Activated CD4-positive, alpha-beta T cell treated with anti-CD3 and anti-CD28 coated beads for 4 hours (primary cell): ENCODE results near the gene SMIM1.
"Not testable (repeated sequence)": the region's sequence is repeated elsewhere in the genome, so short reads cannot be mapped to it uniquely, and the experiment has no call there.

Experiments used
- DNase-seq, 2 donors: peaks; one replicate each; pipeline ENCODE4 v3.0.0-alpha.2; 2020

The SMIM1 gene

DNA sequence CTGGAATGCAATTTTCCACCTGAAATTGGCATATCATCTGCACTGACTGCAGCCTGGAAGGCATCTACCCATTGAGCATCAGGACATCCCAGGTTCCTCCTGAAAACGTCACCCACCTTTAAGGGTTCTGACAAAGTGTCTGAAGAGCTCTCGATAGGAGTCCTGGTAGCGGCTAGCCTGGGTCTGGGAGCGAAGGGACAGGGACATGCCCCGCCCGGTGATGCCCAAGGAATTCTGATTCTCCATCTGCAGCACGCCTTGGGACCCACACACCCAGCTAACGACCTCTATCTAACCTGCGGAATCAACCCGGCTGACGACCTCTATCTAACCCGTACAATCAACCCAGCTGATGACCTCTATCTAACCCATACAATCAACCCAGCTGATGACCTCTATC lies 33.6 kb upstream of the SMIM1 start:
- no peak for DNase-seq

DNA sequence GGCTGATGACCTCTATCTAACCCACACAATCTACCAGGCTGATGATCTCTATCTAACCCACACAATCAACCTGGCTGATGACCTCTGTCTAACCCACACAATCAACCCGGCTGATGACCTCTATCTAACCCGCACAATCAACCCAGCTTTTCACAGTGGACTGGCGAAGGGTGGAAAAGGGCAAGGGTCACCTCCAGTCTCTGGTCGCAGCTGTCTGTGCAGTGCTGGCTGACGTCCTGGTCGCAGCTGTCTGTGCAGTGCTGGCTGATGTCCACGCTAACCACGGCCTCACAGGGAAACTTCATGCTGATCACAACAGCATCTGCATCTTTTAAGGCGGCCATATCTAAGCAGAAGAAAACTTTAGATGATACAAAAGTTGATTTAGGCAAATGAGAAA lies 32.5 kb upstream of the SMIM1 start:
- no peak for DNase-seq

DNA sequence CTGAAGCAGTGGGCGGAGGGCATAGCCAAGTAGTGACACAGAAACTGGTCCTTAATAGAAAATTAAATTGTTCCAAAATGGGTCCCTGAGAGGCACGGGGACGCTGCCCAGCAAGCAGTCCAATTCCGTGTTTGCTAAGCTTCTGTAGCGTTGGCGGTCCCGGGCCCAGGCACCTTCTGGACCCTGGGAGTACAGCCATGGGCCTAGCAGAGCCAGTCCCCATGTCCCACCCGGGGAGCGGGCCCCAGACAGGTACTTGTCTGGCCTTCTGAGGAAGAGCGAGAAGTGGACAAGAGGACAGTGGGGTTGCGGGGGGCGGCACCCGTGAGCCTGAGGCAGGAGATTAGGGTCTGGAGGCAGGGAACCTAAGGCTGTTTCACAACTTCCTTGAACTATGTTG lies 31.8 kb upstream of the SMIM1 start:
- no peak for DNase-seq

DNA sequence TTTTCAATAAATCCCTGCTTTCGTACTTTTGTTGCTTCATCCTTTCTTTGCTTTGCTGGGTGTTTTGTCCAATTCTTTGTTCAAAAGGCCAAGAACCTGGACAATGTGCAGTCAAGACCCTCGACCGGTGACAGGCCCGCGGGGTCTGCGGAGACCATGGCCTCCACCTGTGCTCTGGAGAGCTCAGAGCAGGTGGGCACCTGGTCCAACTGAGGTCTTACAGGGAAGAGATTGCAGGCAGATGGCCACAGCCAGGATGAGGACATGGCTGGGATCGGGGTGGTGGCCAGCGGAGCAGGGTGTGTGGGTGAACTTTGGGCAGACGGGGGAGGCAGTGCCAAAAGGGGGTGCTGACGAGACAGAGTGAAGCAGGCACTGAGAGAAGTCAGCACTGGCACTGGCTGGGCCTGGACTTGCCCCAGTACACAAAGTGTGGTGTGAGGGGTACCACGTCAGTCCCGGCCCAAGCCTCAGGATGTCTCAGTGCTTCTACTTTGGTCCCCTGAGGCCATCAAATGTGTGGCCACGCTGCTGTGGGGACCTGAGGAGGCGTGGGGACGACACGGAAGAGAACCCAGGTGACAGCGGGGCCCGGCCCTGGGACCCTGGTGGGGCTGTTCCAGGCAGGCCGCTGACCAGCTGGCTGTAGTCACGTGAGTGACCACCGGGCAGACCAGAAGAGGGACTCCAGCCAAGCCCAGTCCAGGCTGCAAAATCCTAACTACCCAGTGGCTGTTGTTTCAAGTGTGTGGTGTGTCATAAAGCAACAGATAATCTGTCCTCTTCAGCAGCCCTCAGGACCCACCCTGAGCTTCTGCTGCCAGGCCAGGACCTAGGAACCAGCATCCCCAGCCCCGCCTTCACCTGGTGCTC lies 30.7 kb upstream of the SMIM1 start:
- DNase-seq: no peak

DNA sequence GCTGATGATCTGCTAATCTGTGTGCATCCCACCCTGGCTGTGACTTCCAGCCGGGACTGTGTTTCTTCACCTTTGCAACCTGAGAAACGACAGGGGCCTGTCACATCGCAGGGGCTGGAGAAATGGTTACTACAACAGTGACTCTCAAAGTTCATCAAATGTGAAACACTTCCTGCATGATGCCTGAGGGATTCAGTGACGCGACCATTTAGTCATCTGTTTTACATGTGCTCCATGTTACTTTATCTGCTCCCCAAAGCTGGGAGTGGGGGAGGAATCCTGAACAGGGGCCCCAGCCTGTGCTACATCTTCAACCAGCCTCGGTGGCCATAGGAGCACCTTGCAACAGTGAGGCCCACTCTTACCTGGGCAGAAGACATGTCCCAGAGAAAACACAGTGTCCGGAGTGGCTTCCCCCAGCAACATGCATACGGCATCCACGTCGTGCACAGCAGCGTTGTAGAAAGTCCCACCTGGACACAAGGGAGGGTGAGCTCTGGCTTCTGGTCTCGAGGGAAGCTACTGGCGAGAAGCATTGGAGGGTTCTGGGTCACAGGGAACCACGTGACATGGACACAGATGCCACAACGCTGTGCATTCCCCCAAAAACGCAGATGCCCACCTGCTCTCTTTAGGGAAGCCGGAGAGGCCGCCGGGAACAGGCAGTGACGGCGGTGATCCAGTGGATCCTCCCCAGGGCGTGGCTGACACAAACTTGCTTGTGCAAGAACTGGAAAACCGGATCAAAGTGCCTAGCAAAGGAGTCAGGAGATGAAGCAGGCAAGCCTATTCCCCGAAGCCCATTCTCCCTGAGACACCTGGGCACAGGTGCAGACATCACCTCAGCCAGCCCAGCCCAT lies 29.9 kb upstream of the SMIM1 start:
- DNase-seq: no peak

DNA sequence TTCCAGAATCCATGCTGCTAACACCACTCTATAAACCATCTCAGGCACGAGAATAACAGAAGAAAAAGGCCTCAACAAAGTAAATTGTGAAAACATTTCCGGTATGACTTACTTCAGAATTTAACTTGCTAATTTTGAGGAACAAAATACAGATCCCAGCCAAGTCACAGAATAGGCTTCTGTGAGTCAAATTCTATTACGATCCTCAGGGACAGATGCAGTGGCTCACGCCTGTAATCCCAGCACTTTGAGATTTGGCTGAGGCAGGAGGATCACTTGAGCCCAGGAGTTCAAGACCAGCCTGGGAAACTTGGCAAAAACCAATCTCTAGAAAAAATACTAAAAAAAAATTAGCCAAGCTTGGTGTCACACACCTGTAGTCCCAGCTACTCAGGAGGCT lies 29.1 kb upstream of the SMIM1 start:
- no peak for DNase-seq

DNA sequence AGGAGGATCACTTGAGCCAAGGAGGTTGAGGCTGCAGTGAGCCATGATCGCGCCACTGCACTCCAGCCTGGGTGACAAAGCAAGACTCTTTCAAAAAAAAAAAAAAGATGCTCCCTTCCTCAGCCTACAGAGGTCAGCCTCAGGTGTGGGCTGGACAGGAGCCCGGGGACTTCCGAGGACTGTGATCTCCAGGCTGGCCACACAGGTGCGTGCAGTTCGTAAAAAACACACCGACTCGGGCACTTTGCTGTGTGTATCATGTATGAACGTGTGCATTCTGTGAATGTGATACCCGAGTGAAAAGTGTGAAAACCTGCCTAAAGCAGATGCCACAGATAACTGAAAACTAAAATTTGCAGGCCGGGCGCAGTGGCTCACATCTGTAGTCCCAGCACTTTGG lies 28.7 kb upstream of the SMIM1 start:
- no peak for DNase-seq

DNA sequence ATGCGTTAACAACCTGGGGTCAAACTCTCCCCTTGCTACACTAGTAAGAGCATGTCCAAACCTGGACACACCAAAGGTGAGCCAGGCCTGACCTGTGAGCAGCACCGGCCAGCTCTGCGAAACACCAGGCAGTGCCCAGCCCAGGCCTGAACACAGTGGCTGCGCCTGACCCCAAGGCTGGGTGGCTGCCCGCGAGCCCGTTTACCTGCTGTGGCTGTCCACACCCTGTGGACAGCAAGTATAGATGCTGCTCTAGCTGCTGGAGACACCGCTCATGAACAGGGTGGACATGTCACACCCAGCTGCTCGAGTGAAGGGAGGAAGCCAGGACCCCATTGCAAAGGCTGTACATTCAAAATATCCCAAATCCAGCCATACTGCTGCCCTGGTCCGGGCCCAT lies 27.9 kb upstream of the SMIM1 start:
- no peak for DNase-seq

DNA sequence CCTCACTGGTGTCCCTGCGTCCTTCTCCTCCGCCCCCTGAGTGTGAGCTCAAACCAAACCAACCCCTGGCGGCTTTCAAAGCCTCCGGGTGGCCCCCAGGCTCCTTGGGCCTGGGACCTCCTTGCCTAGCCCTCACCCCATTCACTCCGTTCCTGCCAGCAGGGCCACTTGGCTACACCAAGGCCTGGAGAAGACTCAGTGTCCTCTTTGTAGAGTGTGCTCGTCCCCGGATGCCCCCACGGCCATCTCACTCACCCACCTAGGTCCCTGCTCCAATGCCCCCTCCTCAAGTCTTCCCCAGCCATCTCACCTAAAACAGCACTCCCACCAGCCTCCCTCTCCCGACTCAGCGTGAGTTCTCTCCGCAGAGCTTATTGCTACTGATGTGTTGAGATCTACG lies 27.5 kb upstream of the SMIM1 start:
- no peak for DNase-seq

DNA sequence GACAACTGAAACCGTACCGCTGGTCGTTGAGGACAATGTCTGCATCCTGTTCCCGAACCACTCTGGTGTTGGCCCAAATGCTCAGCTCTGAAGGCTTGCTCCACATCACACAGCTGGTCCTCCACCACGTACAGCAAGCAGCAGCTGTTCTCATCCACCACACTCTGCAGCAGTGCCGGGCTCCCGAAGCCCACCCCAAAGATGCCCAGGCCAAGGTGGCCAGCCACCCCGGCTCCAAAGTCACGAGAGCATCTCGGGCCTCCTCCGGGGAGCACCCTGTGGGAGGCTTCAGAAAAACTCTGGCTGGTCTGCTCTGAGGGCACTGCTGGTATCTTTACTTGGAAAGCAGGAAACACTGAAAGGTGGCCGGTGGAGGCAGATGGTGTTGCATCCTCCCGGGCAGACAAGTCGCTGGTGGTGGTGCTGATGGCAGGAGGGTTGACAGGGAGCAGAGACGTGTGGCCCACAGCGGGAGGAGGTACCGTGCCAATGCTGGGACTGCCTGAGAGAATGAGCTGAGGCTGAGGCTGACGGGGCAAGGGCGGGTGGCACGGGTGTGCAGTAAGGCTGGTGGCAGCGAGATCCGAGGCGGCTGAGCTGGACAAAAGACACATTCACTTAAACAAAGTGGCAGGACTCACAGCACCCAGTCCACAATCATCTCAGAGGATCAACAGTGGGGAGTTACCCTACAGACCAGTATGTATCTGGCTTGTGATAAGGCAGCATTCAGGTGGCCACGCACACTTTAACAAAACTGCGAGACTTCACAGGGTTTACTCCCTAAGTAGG lies 26.8 kb upstream of the SMIM1 start:
- DNase-seq: no peak

DNA sequence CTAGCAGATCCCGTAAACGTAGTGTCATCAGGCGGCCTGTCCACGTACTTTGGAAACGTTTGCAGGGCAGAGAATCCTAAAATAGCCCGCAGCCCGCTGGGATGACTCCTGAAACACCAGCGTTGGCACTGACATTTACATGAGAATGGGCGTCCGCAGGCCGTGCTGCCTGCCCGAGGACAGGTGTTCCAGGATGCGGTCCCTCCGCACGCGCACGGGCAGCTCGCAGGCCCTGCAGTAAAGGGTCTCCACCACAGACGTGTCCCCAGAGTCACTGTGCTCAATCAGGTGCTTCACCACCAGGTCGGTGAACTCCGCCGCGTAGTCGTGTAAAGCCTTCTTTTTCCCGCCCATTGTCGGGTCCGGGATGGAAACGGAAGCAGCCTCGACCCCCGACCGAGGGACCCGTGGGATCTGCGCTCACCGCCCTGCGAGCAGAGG lies 26.1 kb upstream of the SMIM1 start:
- no peak for DNase-seq

DNA sequence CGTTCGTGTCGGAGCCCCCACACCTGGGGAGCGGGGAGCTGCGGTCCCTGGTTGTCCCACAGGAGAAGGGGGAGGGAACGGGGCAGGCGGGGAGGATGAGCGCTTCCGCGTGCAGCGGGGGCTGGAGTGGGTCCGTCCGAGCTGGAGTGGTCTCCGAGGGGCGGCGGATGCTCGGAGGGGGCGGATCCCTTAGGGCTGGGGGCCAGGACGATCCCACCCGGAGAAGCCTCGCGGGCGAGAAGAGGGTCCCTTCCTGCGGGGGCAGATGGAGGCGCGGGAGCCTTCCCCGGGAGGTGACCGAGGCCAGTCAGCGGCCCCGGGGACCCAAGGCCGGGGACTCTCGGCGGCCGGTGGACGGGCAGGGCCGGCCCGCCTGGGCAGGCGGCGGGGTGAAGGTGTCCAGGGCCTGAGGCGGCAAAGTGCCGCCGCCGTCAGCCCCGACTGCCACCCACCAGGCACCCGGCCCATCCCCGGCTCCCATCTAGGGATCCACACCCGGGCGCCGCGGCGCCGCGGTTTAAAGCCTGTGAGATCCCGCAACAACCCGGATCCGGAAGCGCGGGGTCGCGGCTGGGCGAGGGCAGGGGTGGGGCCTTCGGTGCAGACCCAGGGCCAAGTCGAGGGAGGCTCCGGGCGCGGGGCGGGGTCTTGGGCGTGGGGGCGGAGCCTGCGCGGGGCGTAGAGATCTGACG lies 25.6 kb upstream of the SMIM1 start:
- peak; percentile 84 to 89 for DNase-seq

DNA sequence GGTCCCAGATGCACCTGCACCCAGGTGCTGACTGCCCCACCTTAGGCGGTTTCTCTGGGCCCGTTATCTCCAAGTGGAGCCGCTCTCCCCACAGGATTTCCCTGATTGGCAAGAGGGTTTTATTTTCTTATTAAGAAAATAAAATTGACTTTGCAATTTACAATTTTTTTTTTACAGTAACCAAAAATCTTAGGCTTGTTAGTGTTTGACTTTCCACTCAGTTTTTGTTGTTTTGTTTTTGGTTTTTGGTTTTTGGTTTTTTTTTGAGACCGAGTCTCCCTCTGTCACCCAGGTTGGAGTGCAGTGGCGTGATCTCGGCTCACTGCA lies 25.1 kb upstream of the SMIM1 start:
- no peak for DNase-seq

DNA sequence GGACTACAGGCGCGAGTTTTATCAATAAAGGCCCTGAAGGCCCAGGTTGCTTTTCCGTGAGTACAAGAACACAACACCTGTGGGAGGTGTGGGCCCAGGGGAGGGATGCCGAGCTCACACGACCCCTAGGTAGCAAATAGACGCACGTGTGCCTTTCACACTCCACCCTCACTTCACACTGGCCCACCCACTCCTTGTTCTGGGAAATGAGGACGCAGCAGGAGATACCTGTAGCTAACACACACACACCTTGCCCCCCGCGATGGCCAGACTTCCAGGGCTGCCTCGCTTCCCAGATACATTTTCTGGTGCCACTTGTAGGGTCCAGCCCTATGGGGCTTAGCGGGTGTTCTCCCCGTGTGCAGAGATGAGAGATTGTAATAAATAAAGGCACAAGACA lies 24.6 kb upstream of the SMIM1 start:
- DNase-seq: no peak

DNA sequence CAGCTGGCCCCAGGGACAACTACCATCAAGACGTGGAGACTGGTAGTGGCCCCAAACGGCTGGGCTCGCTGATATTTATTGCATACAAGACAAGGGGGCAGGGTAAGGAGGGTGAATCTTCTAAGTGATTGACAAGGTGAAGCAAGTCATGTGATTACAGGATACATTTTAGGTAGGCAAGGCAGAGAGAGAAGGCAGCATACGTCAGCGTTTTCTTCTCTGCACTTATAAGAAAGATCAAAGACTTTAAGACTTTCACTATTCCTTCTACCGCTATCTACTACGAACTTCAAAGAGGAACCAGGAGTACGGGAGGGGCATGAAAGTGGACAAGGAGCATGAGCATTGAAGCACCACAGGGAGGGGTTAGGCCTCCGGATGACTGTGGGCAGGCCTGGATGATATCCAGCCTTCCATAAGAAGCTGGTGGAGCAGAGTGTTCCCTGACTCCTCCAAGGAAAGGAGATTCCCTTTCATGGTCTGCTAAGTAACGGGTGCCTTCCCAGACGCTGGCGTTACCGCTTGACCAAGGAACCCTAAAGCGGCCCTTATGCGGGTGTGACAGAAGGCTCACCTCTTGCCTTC lies 24.1 kb upstream of the SMIM1 start:
- not testable (repeated sequence) for DNase-seq

DNA sequence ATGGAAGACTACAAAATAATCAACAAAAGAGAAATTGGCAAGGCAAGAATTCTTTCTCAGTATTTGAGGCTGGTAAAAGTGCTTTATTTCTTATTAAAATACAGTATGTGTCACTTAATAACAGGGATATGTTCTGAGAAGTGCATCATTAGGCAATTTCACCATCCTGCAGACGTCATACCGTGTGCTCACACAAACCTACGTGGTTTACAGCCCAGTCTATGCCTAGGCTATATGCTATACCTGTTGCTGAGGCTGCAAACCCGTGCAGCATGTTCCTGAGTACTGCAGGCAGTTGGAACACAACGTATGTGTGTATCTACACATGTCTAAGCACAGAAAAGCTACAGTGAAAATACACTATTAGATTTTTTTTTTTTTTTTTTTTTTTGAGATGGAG lies 23.0 kb upstream of the SMIM1 start:
- DNase-seq: no peak

DNA sequence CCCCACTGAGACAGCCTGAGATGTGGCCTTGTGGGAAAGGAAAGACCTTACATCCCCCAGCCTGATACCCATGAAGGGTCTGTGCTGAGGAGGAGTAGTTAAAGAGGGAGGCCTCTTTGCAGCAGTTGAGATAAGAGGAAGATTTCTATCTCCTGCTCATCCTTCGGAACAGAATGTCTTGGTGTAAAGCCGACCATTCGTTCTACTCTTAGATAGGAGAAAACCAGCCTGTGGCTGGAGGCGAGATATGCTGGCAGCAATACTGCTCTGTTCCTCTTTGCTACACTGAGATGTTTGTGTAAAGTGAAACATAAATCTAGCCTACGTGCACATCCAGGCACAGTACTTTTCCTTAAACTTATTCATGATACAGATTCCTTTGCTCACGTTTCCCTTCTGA lies 21.8 kb upstream of the SMIM1 start:
- no peak for DNase-seq

DNA sequence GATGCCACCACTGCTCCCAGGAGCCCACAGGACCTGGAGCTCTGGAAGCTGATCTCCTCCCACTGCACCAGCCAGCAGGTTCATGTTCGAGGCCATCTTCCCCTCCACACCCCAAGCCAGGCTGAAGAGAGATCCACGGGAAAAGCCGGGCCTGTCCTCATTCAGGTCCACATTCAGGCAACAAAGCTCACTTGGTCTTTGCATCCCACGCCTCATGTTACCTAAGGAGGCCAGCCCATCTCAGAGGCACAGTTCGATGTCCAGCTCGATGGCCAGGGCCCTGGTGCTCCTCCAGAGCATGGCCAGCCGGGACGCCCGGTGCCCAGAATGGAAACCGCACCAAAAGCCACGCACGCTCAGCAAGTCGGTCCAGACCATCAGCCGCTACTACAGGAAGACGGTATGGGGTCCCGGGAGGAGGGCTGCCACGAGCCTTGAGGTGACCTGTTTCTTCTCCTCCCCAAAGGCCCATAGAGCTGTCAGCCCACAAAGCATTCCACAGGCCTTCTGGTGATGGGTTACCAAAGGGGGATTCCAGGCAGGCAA lies 20.1 kb upstream of the SMIM1 start, which contains the start of gene CCDC27:
Gene CCDC27 (plus strand): TSS at position 51 of the 546 bp plus-strand sequence. CDS start 32 bp downstream, at position 83.
- no peak for DNase-seq

DNA sequence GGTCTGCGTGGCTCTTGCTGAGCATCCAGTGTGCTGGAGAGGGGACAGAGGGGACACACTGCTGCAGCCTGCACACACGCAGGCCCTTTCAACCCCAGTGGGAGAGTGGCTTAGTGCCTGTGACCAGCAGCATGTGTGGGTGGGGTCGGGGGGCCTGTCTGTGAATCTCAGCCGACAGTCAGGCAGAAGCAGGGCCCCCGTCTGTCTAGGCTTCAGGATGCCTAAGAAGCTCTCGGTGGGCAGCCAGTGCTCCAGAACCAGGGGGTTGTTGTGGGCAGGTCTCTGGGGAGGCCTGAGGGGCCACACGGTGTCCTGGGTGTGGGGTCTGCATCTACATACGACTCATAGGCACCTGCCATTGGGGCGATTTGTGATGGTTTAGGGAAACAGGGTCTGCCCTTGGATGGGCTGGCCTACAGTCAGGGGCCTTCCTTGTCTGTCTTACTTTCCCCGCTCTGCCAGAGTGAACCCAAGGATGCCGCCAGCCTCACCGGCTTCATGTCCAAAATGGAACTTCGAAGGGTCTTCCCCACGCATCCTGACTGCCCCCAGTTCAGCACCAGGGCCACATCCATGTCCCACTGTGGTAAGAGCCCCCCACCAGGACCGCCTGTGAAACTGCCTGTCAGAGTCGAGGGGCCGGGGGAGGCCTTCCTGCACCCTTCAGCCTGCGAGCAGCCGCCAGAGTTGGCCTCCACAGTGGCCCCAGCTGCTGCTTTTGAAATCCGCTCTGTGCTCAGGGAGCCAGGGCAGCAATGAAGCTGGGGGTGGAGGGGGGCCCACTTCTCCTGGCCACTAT lies 18.7 kb upstream of the SMIM1 start:
- DNase-seq: no peak

DNA sequence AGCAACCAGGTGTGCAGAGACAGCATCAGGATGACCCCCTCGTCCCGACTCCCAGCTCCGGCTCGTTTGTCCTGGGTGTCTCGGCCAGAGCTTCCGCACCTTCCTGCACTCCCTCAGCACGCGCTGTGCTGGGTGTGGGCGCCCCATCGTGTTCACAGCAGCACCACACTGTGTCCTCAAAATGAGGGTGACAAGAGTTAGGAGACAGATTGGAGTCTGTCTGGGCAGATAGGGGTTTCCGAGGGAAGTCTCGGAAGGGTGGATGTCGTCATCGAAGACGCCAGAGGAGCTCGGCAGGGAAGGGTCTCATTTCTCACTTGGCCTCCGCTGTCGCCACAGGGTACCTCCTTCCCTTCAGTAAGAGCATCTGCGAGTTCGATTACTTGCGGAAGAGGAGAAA lies 16.2 kb upstream of the SMIM1 start:
- DNase-seq: no peak

DNA sequence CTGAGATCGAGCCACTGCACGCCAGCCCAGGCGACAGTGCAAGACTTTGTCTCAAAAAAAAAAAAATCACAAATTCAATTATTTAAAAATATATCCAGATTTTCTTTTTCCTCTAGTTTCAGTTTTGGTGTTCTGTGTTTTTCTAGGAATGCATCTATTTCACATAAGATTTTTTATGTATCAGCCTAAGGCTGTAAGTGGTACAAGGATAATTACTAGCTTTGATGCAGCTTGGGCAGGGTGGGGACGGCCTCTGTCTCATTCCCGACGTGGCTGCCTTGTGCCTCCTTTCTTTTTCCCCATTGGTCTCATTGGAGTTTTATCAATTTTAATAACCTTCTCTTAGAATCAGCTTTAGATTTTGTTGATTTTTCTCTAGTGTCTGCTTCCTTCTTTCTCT lies 13.4 kb upstream of the SMIM1 start:
- no peak for DNase-seq
